A549 (cell line): ENCODE measurements around the gene SUPT4H1. TPM values are rescaled to one million over a fixed set of nuclear protein-coding genes. Genes with fewer than 3 reads are reported as not detected.

Source experiments
- ATAC-seq, 2 experiments: fragments of 200-7000 bp in 1 of 2; fragments of >200 bp in 1 of 2; cut with Nextera tagmentation in 1 of 2; cut with Tn5 transposase in 1 of 2; 3 replicates each; pipeline versions ENCODE4 v1.8.0 to v1.9.1; 2018 to 2020; ENCODE audit warnings: mild to moderate bottlenecking in 1 of 2, moderate library complexity in 1 of 2
- CTCF ChIA-PET: fragments of 300-600 bp; sonication (Branson Sonifier 250); formaldehyde crosslinking; extraction: SDS; loops from one replicate; lab custom pipeline; 2021; ENCODE audit warnings: antibody characterized with exemption, inconsistent platforms; lab: Yijun Ruan, JAX
- POLR2A ChIA-PET: fragments of 350-600 bp; formaldehyde crosslinking; extraction: SDS; loops from one replicate; lab custom pipeline; 2021; ENCODE audit warnings: antibody characterized with exemption, inconsistent platforms; lab: Yijun Ruan, JAX
- DNase-seq, 2 experiments: peaks; one replicate each; pipeline versions ENCODE4 v3.0.0 to v3.0.0-alpha.2; 2011 to 2016; ENCODE audit warnings: low read depth in 1 of 2, low spot score in 1 of 2
- FAIRE-seq: peaks from 2 replicates; lab custom pipeline; 2011; peaks lifted over from hg19 to GRCh38; lab: Jason Lieb, UNC
- H3K27ac ChIP-seq, 2 experiments: fragments of >200 bp; sonication (Bioruptor Twin); formaldehyde crosslinking; 3 replicates each; pipeline ENCODE4 v1.5.1; 2016 to 2017
- H3K4me1 ChIP-seq: fragments of >200 bp; sonication (Bioruptor Twin); formaldehyde crosslinking; 3 replicates; pipeline ENCODE4 v1.6.1; 2016
- H3K4me2 ChIP-seq: fragments of >200 bp; sonication (Bioruptor Twin); formaldehyde crosslinking; 3 replicates; pipeline ENCODE4 v1.6.1; 2016
- H3K4me3 ChIP-seq: fragments of >200 bp; sonication (Bioruptor Twin); formaldehyde crosslinking; 3 replicates; pipeline ENCODE4 v1.5.1; 2016
- H3K9me3 ChIP-seq: fragments of >200 bp; sonication (Bioruptor Twin); formaldehyde crosslinking; 3 replicates; pipeline ENCODE4 v1.6.1; 2016
- BHLHE40 ChIP-seq: IDR thresholded peaks from 2 replicates; pipeline ENCODE4 v1.6.1; 2012; ENCODE audit warnings: low read depth, low read length, inconsistent platforms
- CBX8 ChIP-seq: fragments of 200-600 bp; sonication (generic); IDR thresholded peaks from 2 replicates; pipeline ENCODE4 v1.6.1; 2016
- CEBPB ChIP-seq, 2 experiments: fragments of >200 bp in 1 of 2; sonication (Bioruptor Twin) in 1 of 2; formaldehyde crosslinking in 1 of 2; IDR thresholded peaks; 2 replicates each; pipeline ENCODE4 v1.6.1; 2012 to 2016
- CHD4 ChIP-seq: fragments of 200-600 bp; sonication (generic); IDR thresholded peaks from 2 replicates; pipeline ENCODE4 v1.6.1; 2016; ENCODE audit warnings: antibody characterized with exemption, mild to moderate bottlenecking, borderline replicate concordance
- CTCF ChIP-seq: fragments of >200 bp; sonication (Bioruptor Twin); formaldehyde crosslinking; IDR thresholded peaks from 3 replicates; pipeline ENCODE4 v1.5.1; 2016
- EHF ChIP-seq: fragments of 250-450 bp; sonication (Bioruptor Pico); IDR thresholded peaks from 2 replicates; pipeline ENCODE4 v1.5.0; 2020; ENCODE audit warnings: mild to moderate bottlenecking
- EHMT2 ChIP-seq: fragments of 200-600 bp; sonication (generic); IDR thresholded peaks from 2 replicates; pipeline ENCODE4 v1.6.1; 2016; ENCODE audit warnings: antibody characterized with exemption, low read depth, mild to moderate bottlenecking, moderate library complexity
- EP300 ChIP-seq, 2 experiments: fragments of >200 bp; sonication (Bioruptor Twin); formaldehyde crosslinking; IDR thresholded peaks; 2 replicates in 1 of 2; 3 replicates in 1 of 2; pipeline ENCODE4 v1.6.1; 2016 to 2017
- ESRRA ChIP-seq: fragments of 150-350 bp; IDR thresholded peaks from 2 replicates; pipeline ENCODE4 v1.6.1; 2014; ENCODE audit warnings: mild to moderate bottlenecking, low read length, borderline replicate concordance
- FOSB ChIP-seq: fragments of 250-450 bp; sonication (Bioruptor Pico); IDR thresholded peaks from 2 replicates; pipeline ENCODE4 v1.5.0; 2020; ENCODE audit warnings: mild to moderate bottlenecking, moderate library complexity
- GATA3 ChIP-seq: IDR thresholded peaks from 2 replicates; pipeline ENCODE4 v1.6.1; 2012; ENCODE audit warnings: borderline replicate concordance
- HDAC2 ChIP-seq: fragments of 200-600 bp; sonication (generic); IDR thresholded peaks from 2 replicates; pipeline ENCODE4 v1.6.1; 2016
- HEYL ChIP-seq: fragments of 250-450 bp; sonication (Bioruptor Pico); IDR thresholded peaks from 2 replicates; pipeline ENCODE4 v1.8.0; 2021; ENCODE audit warnings: mild to moderate bottlenecking, moderate library complexity
- HOXB5 ChIP-seq: fragments of 250-450 bp; sonication (Bioruptor Pico); IDR thresholded peaks from 2 replicates; pipeline ENCODE4 v1.5.0; 2020; ENCODE audit warnings: mild to moderate bottlenecking, moderate library complexity
- JUN ChIP-seq, 2 experiments: fragments of >200 bp; sonication (Bioruptor Twin); formaldehyde crosslinking; IDR thresholded peaks; 2 replicates in 1 of 2; 3 replicates in 1 of 2; pipeline ENCODE4 v1.6.1; 2016 to 2017
- JUNB ChIP-seq: fragments of >200 bp; sonication (Bioruptor Twin); formaldehyde crosslinking; IDR thresholded peaks from 2 replicates; pipeline ENCODE4 v1.6.1; 2016
- KDM1A ChIP-seq: fragments of 200-600 bp; sonication (generic); IDR thresholded peaks from 2 replicates; pipeline ENCODE4 v1.6.1; 2016; ENCODE audit warnings: low read depth, mild to moderate bottlenecking
- KDM5A ChIP-seq: fragments of 200-600 bp; sonication (generic); IDR thresholded peaks from 2 replicates; pipeline ENCODE4 v1.6.1; 2016; ENCODE audit warnings: antibody characterized with exemption, mild to moderate bottlenecking
- MAX ChIP-seq: IDR thresholded peaks from 2 replicates; pipeline ENCODE4 v1.6.1; 2012
- MAZ ChIP-seq: fragments of 150-350 bp; IDR thresholded peaks from 2 replicates; pipeline ENCODE4 v1.6.1; 2014; ENCODE audit warnings: antibody characterized with exemption, low read depth, low read length, borderline replicate concordance
- NFE2L2 ChIP-seq: fragments of 150-350 bp; conservative IDR thresholded peaks from 2 replicates; pipeline ENCODE4 v1.6.1; 2014; ENCODE audit warnings: low read length
- NPAS2 ChIP-seq: fragments of 250-450 bp; sonication (Bioruptor Pico); IDR thresholded peaks from 2 replicates; pipeline ENCODE4 v1.8.0; 2022; ENCODE audit warnings: mild to moderate bottlenecking, moderate library complexity, borderline replicate concordance
- PBX3 ChIP-seq: IDR thresholded peaks from 2 replicates; pipeline ENCODE4 v1.6.1; 2012
- POLR2A ChIP-seq: IDR thresholded peaks from 2 replicates; pipeline ENCODE4 v1.6.1; 2012; ENCODE audit warnings: mild to moderate bottlenecking, low read length
- POLR2AphosphoS2 ChIP-seq: conservative IDR thresholded peaks from 2 replicates; pipeline ENCODE4 v1.6.1; 2012; ENCODE audit warnings: low read length, improper control_type of control experiment, inconsistent platforms
- RARB ChIP-seq: fragments of 250-450 bp; sonication (Bioruptor Pico); IDR thresholded peaks from 2 replicates; pipeline ENCODE4 v1.8.0; 2021; ENCODE audit warnings: mild to moderate bottlenecking, moderate library complexity
- RCOR1 ChIP-seq: fragments of 150-350 bp; IDR thresholded peaks from 2 replicates; pipeline ENCODE4 v1.6.1; 2014; ENCODE audit warnings: antibody characterized with exemption, low read length, low read depth
- RFX5 ChIP-seq: fragments of 450-650 bp; IDR thresholded peaks from 2 replicates; pipeline ENCODE4 v1.7.1; 2014; ENCODE audit warnings: antibody characterized with exemption, mild to moderate bottlenecking, moderate library complexity
- SMC3 ChIP-seq: fragments of >200 bp; sonication (Bioruptor Twin); formaldehyde crosslinking; IDR thresholded peaks from 3 replicates; pipeline ENCODE4 v1.6.1; 2018; ENCODE audit warnings: inconsistent platforms
- TFCP2L1 ChIP-seq: fragments of 250-450 bp; sonication (Bioruptor Pico); IDR thresholded peaks from 2 replicates; pipeline ENCODE4 v1.5.0; 2021; ENCODE audit warnings: mild to moderate bottlenecking
- TP53 ChIP-seq: fragments of 250-450 bp; sonication (Bioruptor Pico); IDR thresholded peaks from 2 replicates; pipeline ENCODE4 v1.5.0; 2021; ENCODE audit warnings: mild to moderate bottlenecking, moderate library complexity
- USF2 ChIP-seq: fragments of 450-650 bp; IDR thresholded peaks from 2 replicates; pipeline ENCODE4 v1.6.1; 2014; ENCODE audit warnings: antibody characterized with exemption
- ZC3H11A ChIP-seq: fragments of 450-650 bp; IDR thresholded peaks from 2 replicates; pipeline ENCODE4 v1.6.1; 2014; ENCODE audit warnings: antibody characterized with exemption, mild to moderate bottlenecking
- ZFP36 ChIP-seq: fragments of 450-650 bp; IDR thresholded peaks from 2 replicates; pipeline ENCODE4 v1.6.1; 2014; ENCODE audit warnings: borderline replicate concordance; ENCODE audit not compliant: partially characterized antibody
- ZNF302 ChIP-seq: fragments of 250-450 bp; sonication (Bioruptor Pico); IDR thresholded peaks from 2 replicates; pipeline ENCODE4 v1.9.0; 2021; ENCODE audit warnings: inconsistent platforms, mild to moderate bottlenecking, moderate library complexity
- ZSCAN20 ChIP-seq: fragments of 250-450 bp; sonication (Bioruptor Pico); IDR thresholded peaks from 2 replicates; pipeline ENCODE4 v1.8.0; 2022; ENCODE audit warnings: mild to moderate bottlenecking, moderate library complexity
- WGBS: methylation state at CpG from one replicate; pipeline ENCODE4 v1.1.6; 2017; ENCODE audit errors: missing lambda C conversion rate; 5-methylcytosine and 5-hydroxymethylcytosine counted together
- polyA plus RNA-seq, 4 experiments: library from polyadenylated mRNA; depleted of rRNA in 3 of 4; stranded (reverse); fragments of >200 nt; fragmentation: RNase III in 1 of 4; extraction: RNeasy Plus Mini Kit Qiagen cat#74134 plus additional on column Dnase treatment in 1 of 4; gene quantifications; 2 replicates in 3 of 4; 3 replicates in 1 of 4; pipeline ENCODE4 v1.2.3, GENCODE V29; 2011 to 2017

SUPT4H1 gene
- polyA plus RNA-seq, 2 of the 4 experiments (the other 2 are of a cell fraction): 123 to 241 TPM

GRCh38 chr17:58394534-58395223 lies 42.7 kb upstream of the SUPT4H1 start:
- H3K4me3 ChIP-seq: no peak overlapping the region
- ChIA-PET POLR2A (interaction anchor here (1.6 kb wide), 1 partner anchor 43 kb away, joined by 3 read pairs; the partner anchor contains the start of gene SUPT4H1), CTCF (interaction anchor here (0.8 to 1.5 kb wide), 7 partner anchors 9 to 55 kb away, joined by 3 to 6 read pairs (median 3); partner anchors contain the start of gene RNF43)
- no peaks in the 10 kb centered on the region for H3K9me3 ChIP-seq
- WGBS: 87% methylated on average over 3 of the region's 3 CpGs
- TF ChIP-seq CHD4 (no peak), EP300 (IDR thresholded peaks at IDR 0.05) (no peak), HOXB5 (no peak), RCOR1 (no peak), CEBPB (IDR thresholded peaks at IDR 0.05) (no peak), ZSCAN20 (CRISPR knock-in tag) (no peak), USF2 (no peak), EHF (CRISPR knock-in tag) (no peak), ESRRA (no peak), POLR2AphosphoS2 (no peak), KDM5A (no peak), CTCF (no peak), HDAC2 (no peak), TFCP2L1 (CRISPR knock-in tag) (no peak), RARB (CRISPR knock-in tag) (no peak), MAZ (no peak)
- H3K4me1 ChIP-seq: peaks cover 51% of the 10 kb centered on the region
- H3K27ac ChIP-seq: peak overlapping the region; percentile 1 to 46; a peak in 3 of 6 replicates
- ATAC-seq (no peak), DNase-seq (no peak), FAIRE-seq (peak; percentile 61)
- peak overlapping the region; percentile 11; the same call in 1 of the 3 replicates for H3K4me2 ChIP-seq

GRCh38 chr17:58391302-58391984 lies 39.4 kb upstream of the SUPT4H1 start:
- peaks cover 72% of the 10 kb centered on the region for H3K4me1 ChIP-seq
- FAIRE-seq (peak; percentile 100), ATAC-seq (peak; percentile 89 to 90)
- TF ChIP-seq POLR2A (no peak), MAX (peak; percentile 86), NFE2L2 (no peak), ZC3H11A (no peak), BHLHE40 (no peak), EHMT2 (no peak), CEBPB (IDR thresholded peaks at IDR 0.05) (peak; percentile 67 to 79), ZFP36 (no peak), PBX3 (peak; percentile 44; the same call in 1 of the 2 replicates), JUNB (peak; percentile 82), GATA3 (peak; percentile 100), RARB (CRISPR knock-in tag) (no peak), KDM1A (no peak), TP53 (no peak), TFCP2L1 (CRISPR knock-in tag) (no peak), ZNF302 (no peak), HEYL (no peak), JUN (IDR thresholded peaks at IDR 0.05) (peak; percentile 96 to 99), KDM5A (no peak), CBX8 (no peak), SMC3 (peak; percentile 62; the same call in 2 of the 3 replicates), CHD4 (no peak), RFX5 (no peak), EP300 (IDR thresholded peaks at IDR 0.05) (peak; percentile 90 to 95; a peak in 4 of 5 replicates), HOXB5 (no peak), FOSB (no peak), NPAS2 (CRISPR knock-in tag) (no peak)

More at GRCh38 chr17:58391302-58391984, 39.4 kb upstream of the SUPT4H1 start:
- DNase-seq: peak; percentile 67 to 96
- peak overlapping the region; percentile 77 to 84 for H3K27ac ChIP-seq
- no peaks in the 10 kb centered on the region for H3K9me3 ChIP-seq
- H3K4me2 ChIP-seq: peak overlapping the region; percentile 75
- WGBS: 8% methylated on average over 10 of the region's 10 CpGs
- POLR2A ChIA-PET: interaction anchor here (0.6 to 1.1 kb wide), 3 partner anchors 26 to 39 kb away, joined by 3 to 4 read pairs (median 4); partner anchors contain the start of genes RNF43 and SUPT4H1
- CTCF ChIA-PET: interaction anchor here (0.8 to 5.5 kb wide), 8 partner anchors 12 to 141 kb away, joined by 3 to 24 read pairs (median 4); partner anchors contain the start of genes RNF43 and SUPT4H1
- peak overlapping the region; percentile 4; the same call in 1 of the 3 replicates for H3K4me3 ChIP-seq
